H1 (cell line): ENCODE results near the gene ENTPD2. TPM values are rescaled to one million over a fixed set of nuclear protein-coding genes. Genes with fewer than 3 reads are reported as not detected.
A peak's percentile ranks its signal among the peaks of the same experiment; 100 is the strongest.

Experiments used
- CTCF ChIA-PET: fragments of 300-600 bp; sonication (Branson Sonifier 250); formaldehyde crosslinking; loops from one replicate; lab custom pipeline; 2021; ENCODE audit not compliant: partially characterized antibody; lab: Charles Lee
- POLR2A ChIA-PET: fragments of 300-600 bp; sonication (Branson Sonifier 250); formaldehyde crosslinking; loops from one replicate; lab custom pipeline; 2021; ENCODE audit warnings: inconsistent platforms; ENCODE audit not compliant: partially characterized antibody; lab: Charles Lee
- DNase-seq, 2 experiments: peaks; one replicate each; pipeline versions ENCODE4 v3.0.0 to v3.0.0-alpha.2; 2010 to 2022; ENCODE audit warnings: low spot score in 2 of 2, low read depth in 1 of 2, mixed read lengths in 1 of 2
- FAIRE-seq: peaks from 2 replicates; lab custom pipeline; 2011; peaks lifted over from hg19 to GRCh38; lab: Jason Lieb, UNC
- H2AFZ ChIP-seq: 2 replicates; pipeline ENCODE4 v1.8.1; 2012; ENCODE audit warnings: low read length, inconsistent platforms
- H2AK5ac ChIP-seq: 2 replicates; pipeline ENCODE4 v1.6.1; 2013; ENCODE audit warnings: low read depth, low read length
- H2BK120ac ChIP-seq: replicated peaks from 2 replicates; pipeline ENCODE3; 2013; ENCODE audit warnings: low read depth, low read length, inconsistent platforms
- H2BK12ac ChIP-seq: 2 replicates; pipeline ENCODE4 v1.6.1; 2013; ENCODE audit warnings: low read depth, low read length
- H2BK15ac ChIP-seq: 2 replicates; pipeline ENCODE4 v1.6.1; 2013; ENCODE audit warnings: low read length
- H2BK20ac ChIP-seq: 2 replicates; pipeline ENCODE4 v1.6.1; 2013; ENCODE audit warnings: low read length
- H2BK5ac ChIP-seq: 2 replicates; pipeline ENCODE4 v1.6.1; 2013; ENCODE audit warnings: low read depth, low read length
- H3K14ac ChIP-seq: 2 replicates; pipeline ENCODE4 v1.6.1; 2013; ENCODE audit warnings: inconsistent platforms; ENCODE audit not compliant: insufficient read length
- H3K18ac ChIP-seq: 2 replicates; pipeline ENCODE4 v1.6.1; 2013; ENCODE audit warnings: low read length; ENCODE audit errors: extremely low read depth
- H3K23ac ChIP-seq: 2 replicates; pipeline ENCODE4 v1.6.1; 2013; ENCODE audit warnings: inconsistent platforms; ENCODE audit not compliant: insufficient read length
- H3K23me2 ChIP-seq: 2 replicates; pipeline ENCODE4 v1.6.1; 2013; ENCODE audit warnings: low read depth, low read length
- H3K27ac ChIP-seq: 2 replicates; pipeline ENCODE4 v1.6.1; 2011; ENCODE audit warnings: low read depth, low read length, inconsistent platforms
- H3K27me3 ChIP-seq, 4 experiments: replicated peaks in 1 of 4; 1 replicate in 1 of 4; 2 replicates in 3 of 4; pipeline versions ENCODE4 v1.6.1 to v1.8.1; 2011 to 2013; ENCODE audit warnings: low read length in 3 of 4, mild to moderate bottlenecking in 3 of 4, inconsistent platforms in 2 of 4, mixed read lengths in 2 of 4, moderate library complexity in 1 of 4; ENCODE audit not compliant: control insufficient read depth in 3 of 4, insufficient read depth in 3 of 4; ENCODE audit errors: extremely low read depth in 1 of 4
- H3K36me3 ChIP-seq, 4 experiments: 2 replicates each; pipeline versions ENCODE4 v1.6.1 to v1.8.1; 2011 to 2013; ENCODE audit warnings: mild to moderate bottlenecking in 4 of 4, low read length in 3 of 4, moderate library complexity in 2 of 4, control low read depth in 1 of 4, inconsistent platforms in 1 of 4; ENCODE audit not compliant: insufficient read depth in 4 of 4, control insufficient read depth in 2 of 4
- H3K4ac ChIP-seq: replicated peaks from 2 replicates; pipeline ENCODE3; 2013; ENCODE audit warnings: low read length, low read depth, mixed read lengths, inconsistent platforms; ENCODE audit not compliant: insufficient read length
- H3K4me1 ChIP-seq, 4 experiments: replicated peaks in 1 of 4; 1 replicate in 1 of 4; 2 replicates in 3 of 4; pipeline versions ENCODE4 v1.6.1 to v1.8.1; 2011 to 2013; ENCODE audit warnings: low read length in 3 of 4, inconsistent platforms in 2 of 4, mixed read lengths in 1 of 4; ENCODE audit not compliant: insufficient read depth in 4 of 4, control insufficient read depth in 3 of 4
- H3K4me2 ChIP-seq, 2 experiments: 2 replicates each; pipeline versions ENCODE4 v1.6.1 to v1.8.1; 2011 to 2013; ENCODE audit warnings: low read depth in 2 of 2, low read length in 2 of 2, control low read depth in 1 of 2, inconsistent platforms in 1 of 2, mild to moderate bottlenecking in 1 of 2; ENCODE audit not compliant: insufficient read depth in 1 of 2
- H3K4me3 ChIP-seq, 4 experiments: fragments of 200-600, 300-600 bp in 1 of 4; sonication (generic), shearing (Covaris generic), sonication (Bioruptor Twin) in 1 of 4; 2 replicates each; pipeline versions ENCODE4 v1.5.1 to v1.8.1; 2011 to 2016; ENCODE audit warnings: low read length in 4 of 4, low read depth in 3 of 4, control low read depth in 2 of 4, inconsistent platforms in 2 of 4, mild to moderate bottlenecking in 2 of 4, mixed read lengths in 1 of 4, moderate library complexity in 1 of 4; ENCODE audit not compliant: insufficient read depth in 2 of 4; ENCODE audit errors: extremely low read depth in 1 of 4
- H3K56ac ChIP-seq: replicated peaks from 2 replicates; pipeline ENCODE3; 2013; ENCODE audit warnings: low read depth, mild to moderate bottlenecking, mixed read lengths, low read length, inconsistent platforms; ENCODE audit not compliant: insufficient read length
- H3K79me1 ChIP-seq: 2 replicates; pipeline ENCODE4 v1.6.1; 2013; ENCODE audit warnings: low read depth, low read length, control low read depth
- H3K79me2 ChIP-seq, 2 experiments: 2 replicates each; pipeline versions ENCODE4 v1.6.1 to v1.8.1; 2012 to 2013; ENCODE audit warnings: low read length in 2 of 2, mild to moderate bottlenecking in 2 of 2, inconsistent platforms in 1 of 2; ENCODE audit not compliant: insufficient read depth in 2 of 2, control insufficient read depth in 1 of 2
- H3K9ac ChIP-seq, 4 experiments: replicated peaks in 1 of 4; 1 replicate in 1 of 4; 2 replicates in 3 of 4; pipeline versions ENCODE4 v1.6.1 to v1.8.1; 2011 to 2013; ENCODE audit warnings: low read depth in 3 of 4, low read length in 3 of 4, control low read depth in 2 of 4, mild to moderate bottlenecking in 2 of 4, moderate library complexity in 2 of 4, inconsistent platforms in 1 of 4; ENCODE audit errors: extremely low read depth in 1 of 4
- H3K9me3 ChIP-seq, 2 experiments: 2 replicates each; pipeline versions ENCODE4 v1.6.1 to v1.8.1; 2012 to 2013; ENCODE audit warnings: mild to moderate bottlenecking in 2 of 2, moderate library complexity in 2 of 2, control low read depth in 1 of 2, inconsistent platforms in 1 of 2, low read depth in 1 of 2, low read length in 1 of 2, mixed read lengths in 1 of 2; ENCODE audit not compliant: insufficient read depth in 2 of 2
- H4K20me1 ChIP-seq, 2 experiments: replicated peaks in 1 of 2; 2 replicates each; pipeline versions ENCODE3 to v1.8.1; 2011 to 2013; ENCODE audit warnings: inconsistent platforms in 2 of 2, low read length in 2 of 2, mild to moderate bottlenecking in 1 of 2; ENCODE audit not compliant: insufficient read depth in 2 of 2, control insufficient read depth in 1 of 2
- H4K5ac ChIP-seq: 2 replicates; pipeline ENCODE4 v1.6.1; 2013; ENCODE audit warnings: low read length, low read depth, mixed read lengths, inconsistent platforms; ENCODE audit not compliant: insufficient read length
- H4K8ac ChIP-seq: 2 replicates; pipeline ENCODE4 v1.8.0; 2013; ENCODE audit warnings: mild to moderate bottlenecking, moderate library complexity, low read length, inconsistent platforms; ENCODE audit not compliant: insufficient read depth; ENCODE audit errors: extremely low read depth
- H4K91ac ChIP-seq: replicated peaks from 2 replicates; pipeline ENCODE3; 2013; ENCODE audit warnings: low read length, mixed read lengths, inconsistent platforms; ENCODE audit not compliant: insufficient read length
- BACH1 ChIP-seq: IDR thresholded peaks from 2 replicates; pipeline ENCODE4 v1.6.1; 2012; ENCODE audit warnings: low read length, improper control_type of control experiment
- RBBP5 ChIP-seq: IDR thresholded peaks from 2 replicates; pipeline ENCODE4 v1.7.1; 2012; ENCODE audit warnings: low read depth, mild to moderate bottlenecking, inconsistent platforms, low read length, moderate library complexity, borderline replicate concordance
- WGBS, 2 experiments: shearing (Covaris generic) in 1 of 2; methylation state at CpG; one replicate each; pipeline versions ENCODE4 v1.1.6 to v1.1.7; 2013 to 2015; ENCODE audit warnings: low lambda C conversion rate in 2 of 2, mixed read lengths in 2 of 2, inconsistent platforms in 1 of 2, low coverage in 1 of 2, missing lambda C conversion rate in 1 of 2; ENCODE audit not compliant: insufficient replicate concordance in 2 of 2, insufficient coverage in 1 of 2, insufficient read length in 1 of 2; ENCODE audit errors: extremely low coverage in 1 of 2, missing lambda C conversion rate in 1 of 2; 5-methylcytosine and 5-hydroxymethylcytosine counted together
- polyA plus RNA-seq, 7 experiments: library from polyadenylated mRNA; depleted of rRNA in 3 of 7; stranded (reverse) in 5 of 7; unstranded in 2 of 7; fragments of >200 nt in 5 of 7; fragments of 200-250 nt in 2 of 7; gene quantifications; 1 replicate in 5 of 7; 2 replicates in 1 of 7; 4 replicates in 1 of 7; pipeline versions ENCODE4 v1.2.1 to v1.2.3, GENCODE V29; 2011 to 2013; ENCODE audit warnings: missing spikeins in 2 of 7, mixed read lengths in 2 of 7
- total RNA-seq: library from RNA; stranded (reverse); fragmentation: NEBNext Ultra II Directional; extraction: Animal tissue kit (Norgen Biotek cat#: 25700); gene quantifications from 2 replicates; pipeline ENCODE4 v1.2.1, GENCODE V29; 2021

The ENTPD2 gene
- total and polyA plus RNA-seq, 2 of the 8 experiments (the other 6 are each of a cell fraction or from before 2014, with no cell fraction given) = 0.65 to 3.8 TPM

DNA sequence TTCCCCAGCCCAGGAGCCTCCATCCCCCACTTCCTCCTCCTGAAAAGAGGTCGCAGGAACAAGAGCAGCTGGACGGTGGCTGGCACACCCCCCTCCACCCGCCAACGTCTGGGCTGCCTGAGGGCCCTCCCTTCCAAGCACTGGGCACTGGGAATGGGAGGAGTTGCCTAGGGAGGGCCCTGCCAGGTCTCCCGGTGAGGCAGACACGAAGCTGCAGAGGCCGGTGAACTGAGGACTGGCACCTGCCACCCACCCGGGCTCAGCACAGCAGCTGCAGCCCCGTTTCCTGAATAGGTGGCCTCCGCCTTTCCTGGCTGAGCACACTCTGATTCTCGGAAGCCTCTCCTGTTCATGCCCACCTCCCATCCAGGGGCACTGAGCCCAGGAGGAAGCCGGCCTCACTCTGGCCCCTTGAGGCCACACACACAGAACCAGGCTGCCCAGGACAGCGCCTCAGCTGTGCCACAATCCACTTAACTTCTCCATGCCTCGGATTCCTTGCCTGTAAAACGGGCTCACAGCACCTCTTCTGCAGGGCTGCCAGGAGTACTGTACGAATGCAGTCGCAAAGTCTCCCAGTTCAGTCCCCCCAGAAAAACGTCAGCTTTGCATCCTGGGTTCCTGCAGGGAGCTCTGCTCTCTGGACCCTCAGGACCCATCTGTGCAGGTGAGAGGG is 9.2 kb downstream of the ENTPD2 start:
- no peak overlapping the region for H2AK5ac ChIP-seq
- H3K27ac ChIP-seq = no peak overlapping the region
- H2BK12ac ChIP-seq = 0 out of 2 replicates have a peak overlapping the region, but pooled peaks have one; percentile 17
- H3K79me1 ChIP-seq = peaks cover 9% of the 10 kb centered on the region
- peak overlapping the region; percentile 34 to 99 for H3K4me2 ChIP-seq
- no peak overlapping the region for H2BK5ac ChIP-seq
- H4K8ac ChIP-seq = no peak overlapping the region
- H3K36me3 ChIP-seq = peaks cover 0 to 2% (median 0%) of the 10 kb centered on the region in 4 experiments; a peak in 1 of 8 replicates
- no peak overlapping the region for H3K9ac ChIP-seq
- 75% methylated on average over 14 of the region's 18 CpGs; no CpG with 5 or more reads in 1 of the 2 experiments for WGBS, 2 experiments
- no peak overlapping the region for H3K18ac ChIP-seq
- no peak overlapping the region for H2BK20ac ChIP-seq
- TF ChIP-seq BACH1 (no peak), RBBP5 (no peak)
- TF ChIP-seq, all 59 proteins: peak for 0
- peaks cover 3 to 14% (median 8%) of the 10 kb centered on the region in 4 experiments; a peak in 6 of 7 replicates for H3K4me1 ChIP-seq
- H3K23ac ChIP-seq = no peak overlapping the region
- peaks cover 8 to 25% of the 10 kb centered on the region in 2 experiments for H4K20me1 ChIP-seq
- no peak overlapping the region for H2AFZ ChIP-seq
- no peak overlapping the region for H2BK15ac ChIP-seq
- H3K4me3 ChIP-seq = peak overlapping the region; percentile 38 to 62 (median 56); a peak in 3 of 8 replicates
- H3K14ac ChIP-seq = no peak overlapping the region
- H3K56ac ChIP-seq = no peak overlapping the region
- DNase-seq (no peak), FAIRE-seq (no peak)
- H3K4ac ChIP-seq = no peak overlapping the region
- H2BK120ac ChIP-seq = no peak overlapping the region
- peaks cover 17 to 39% (median 28%) of the 10 kb centered on the region in 4 experiments for H3K27me3 ChIP-seq
- H3K79me2 ChIP-seq = peaks cover 0 to 4% of the 10 kb centered on the region in 2 experiments; a peak in 1 of 4 replicates
- CTCF ChIA-PET = interaction anchor here (0.8 to 4.1 kb wide), 14 partner anchors 10 to 202 kb away, joined by 3 to 27 read pairs (median 4); partner anchors contain the start of genes AJM1, FUT7 and GRIN1
- H4K91ac ChIP-seq = no peak overlapping the region
- H3K9me3 ChIP-seq = no peaks in the 10 kb centered on the region
- no peak overlapping the region for H4K5ac ChIP-seq
- POLR2A ChIA-PET = interaction anchor here (1.0 to 2.4 kb wide), 4 partner anchors 13 to 200 kb away, joined by 3 to 5 read pairs (median 4); partner anchors contain the start of genes FUT7 and TUBB4B
- peaks cover 12% of the 10 kb centered on the region; the same call in 1 of the 2 replicates for H3K23me2 ChIP-seq
